ENCODE results near the gene PALLD. TPM values are rescaled to one million over a fixed set of nuclear protein-coding genes. Genes with fewer than 3 reads are reported as not detected.

PALLD gene
- polyA plus RNA-seq, 1 donor (not counting 4 experiments of a cell fraction or from before 2014, with no cell fraction given) = 136 TPM

- H3K4me2 ChIP-seq (ENCODE audit: control insufficient read depth, extremely low read depth, insufficient read depth, low read depth, low read length) = peak overlapping the region; percentile 80
- no peaks in the 10 kb centered on the region for H3K9me3 ChIP-seq (ENCODE audit: control insufficient read depth, low read depth, low read length)
- H3K36me3 ChIP-seq (ENCODE audit: control insufficient read depth in 2 of 2, extremely low read depth in 1 of 2, insufficient read depth in 2 of 2, low read length in 2 of 2) = no peaks in the 10 kb centered on the region
- no peaks in the 10 kb centered on the region for H4K20me1 ChIP-seq (ENCODE audit: control insufficient read depth, extremely low read depth, insufficient read depth, low read length)
- DNase-seq (ENCODE audit: low read depth, low spot score) (no peak), FAIRE-seq (no peak)
- H3K4me1 ChIP-seq (ENCODE audit: control insufficient read depth, extremely low read depth, insufficient read depth, low read length) = peaks cover 31% of the 10 kb centered on the region
- H3K27me3 ChIP-seq (ENCODE audit: control insufficient read depth, extremely low read depth, insufficient read depth, low read length) = no peaks in the 10 kb centered on the region
- H2AFZ ChIP-seq (ENCODE audit: control insufficient read depth, low read length) = peak overlapping the region; percentile 77
- H3K9ac ChIP-seq (ENCODE audit: control insufficient read depth, extremely low read depth, insufficient read depth, low read length) = peak overlapping the region; percentile 40
- peak overlapping the region; percentile 15 to 60 (median 53) for H3K4me3 ChIP-seq (ENCODE audit: control insufficient read depth in 2 of 3, extremely low read depth in 1 of 3, insufficient read depth in 2 of 3, low read depth in 1 of 3, low read length in 3 of 3)
- TF ChIP-seq CTCF (optimal IDR thresholded peaks at IDR 0.05 in 1 of 3, IDR thresholded peaks at IDR 0.05 in 1 of 3, conservative IDR thresholded peaks at IDR 0.05 in 1 of 3; ENCODE audit: extremely low read depth in 1 of 3, insufficient read depth in 2 of 3, low read length in 3 of 3) = no peak
- TF ChIP-seq EZH2 (IDR thresholded peaks at IDR 0.05; ENCODE audit: low read length) = no peak
- peak overlapping the region; percentile 58 for H3K27ac ChIP-seq (ENCODE audit: control insufficient read depth, insufficient read depth, low read length)
- H3K9me1 ChIP-seq (ENCODE audit: control insufficient read depth, extremely low read depth, insufficient read depth, low read length) = no peaks in the 10 kb centered on the region
- dilution Hi-C loops (cut with MboI; ENCODE audit: extremely low pct_ligation_motif_present, low sequenced_read_pairs) = no loop called here
- H3K79me2 ChIP-seq (ENCODE audit: control insufficient read depth, insufficient read depth, low read length) = no peaks in the 10 kb centered on the region
Measured at GRCh38 chr4:168654848-168655174, 158.0 kb downstream of the PALLD start.

- TF ChIP-seq CTCF (optimal IDR thresholded peaks at IDR 0.05 in 1 of 3, IDR thresholded peaks at IDR 0.05 in 1 of 3, conservative IDR thresholded peaks at IDR 0.05 in 1 of 3; ENCODE audit: extremely low read depth in 1 of 3, insufficient read depth in 2 of 3, low read length in 3 of 3) (no peak), EZH2 (IDR thresholded peaks at IDR 0.05; ENCODE audit: low read length) (no peak)
- Histone ChIP-seq H3K36me3 (ENCODE audit: control insufficient read depth in 2 of 2, extremely low read depth in 1 of 2, insufficient read depth in 2 of 2, low read length in 2 of 2) (no peaks in the 10 kb centered on the region), H4K20me1 (ENCODE audit: control insufficient read depth, extremely low read depth, insufficient read depth, low read length) (no peaks in the 10 kb centered on the region), H3K9me1 (ENCODE audit: control insufficient read depth, extremely low read depth, insufficient read depth, low read length) (no peaks in the 10 kb centered on the region), H2AFZ (ENCODE audit: control insufficient read depth, low read length) (peak overlapping the region; percentile 2), H3K4me3 (ENCODE audit: control insufficient read depth in 2 of 3, extremely low read depth in 1 of 3, insufficient read depth in 2 of 3, low read depth in 1 of 3, low read length in 3 of 3) (peak overlapping the region; percentile 15 to 60 (median 53)), H3K9me3 (ENCODE audit: control insufficient read depth, low read depth, low read length) (no peaks in the 10 kb centered on the region), H3K27me3 (ENCODE audit: control insufficient read depth, extremely low read depth, insufficient read depth, low read length) (no peaks in the 10 kb centered on the region), H3K27ac (ENCODE audit: control insufficient read depth, insufficient read depth, low read length) (peak overlapping the region; percentile 58), H3K4me1 (ENCODE audit: control insufficient read depth, extremely low read depth, insufficient read depth, low read length) (peaks cover 31% of the 10 kb centered on the region), H3K79me2 (ENCODE audit: control insufficient read depth, insufficient read depth, low read length) (no peaks in the 10 kb centered on the region), H3K9ac (ENCODE audit: control insufficient read depth, extremely low read depth, insufficient read depth, low read length) (peak overlapping the region; percentile 40), H3K4me2 (ENCODE audit: control insufficient read depth, extremely low read depth, insufficient read depth, low read depth, low read length) (peak overlapping the region; percentile 80)
- FAIRE-seq = peak; percentile 86
- no peak for DNase-seq (ENCODE audit: low read depth, low spot score)
- dilution Hi-C loops (cut with MboI; ENCODE audit: extremely low pct_ligation_motif_present, low sequenced_read_pairs) = no loop called here
Measured at GRCh38 chr4:168655182-168655581, 158.3 kb downstream of the PALLD start.

All from keratinocyte (primary cell).